Activated gamma-delta T cell treated with anti-CD3 and anti-CD28 coated beads, Interleukin-2, amount 50 U/mL, for 16 hours (primary cell): Measurements from ENCODE around the gene MRPS9.

Experiments used
- DNase-seq: peaks from one replicate; pipeline ENCODE4 v3.0.0-alpha.2; 2020; ENCODE audit warnings: low read depth

MRPS9 gene

DNA sequence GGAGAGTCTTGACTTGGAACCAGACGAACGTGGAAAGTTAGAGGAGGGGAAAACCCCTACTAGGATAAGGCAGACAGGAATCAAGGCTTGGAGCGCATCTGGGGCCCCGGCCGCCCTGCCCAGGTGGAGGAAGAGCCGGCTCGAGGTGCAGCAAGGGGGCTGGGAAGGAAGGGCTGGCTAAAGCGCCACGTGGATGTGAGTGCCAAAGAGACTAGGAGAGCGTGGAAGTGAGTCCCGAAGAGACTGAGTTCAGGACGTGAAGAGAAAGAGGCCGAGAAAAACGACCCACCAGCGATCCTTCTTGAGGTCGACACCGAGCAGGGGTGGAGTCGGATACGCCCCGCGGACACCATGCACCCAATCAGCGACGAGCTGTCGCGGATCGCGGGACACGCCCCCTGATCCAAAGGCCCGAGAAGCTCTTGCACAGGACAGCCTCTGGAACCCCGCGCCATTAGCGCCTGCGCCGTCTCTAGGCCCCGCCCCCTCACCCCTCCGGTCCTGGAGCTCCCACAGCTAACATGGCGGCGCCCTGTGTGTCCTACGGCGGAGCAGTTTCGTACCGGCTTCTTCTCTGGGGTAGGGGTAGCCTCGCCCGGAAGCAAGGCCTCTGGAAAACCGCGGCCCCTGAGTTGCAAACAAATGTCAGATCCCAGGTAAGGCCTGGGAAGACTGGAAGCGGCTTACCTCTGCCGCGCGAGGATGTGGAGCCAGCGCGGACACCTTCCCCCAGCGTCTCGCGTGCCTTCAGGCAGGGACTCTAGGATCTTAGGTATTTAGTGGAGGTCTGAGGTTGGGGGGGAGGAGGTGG lies at the start of gene MRPS9:
MRPS9 (plus strand) TSS at position 498 of the 811 bp plus-strand sequence; CDS start at position 522, 24 bp downstream.
- peak; percentile 97 for DNase-seq

- no peak for DNase-seq
Observed at GRCh38 chr2:105005181-105005951, 32.5 kb upstream of the MRPS9 start.

- DNase-seq, result no peak
Observed at GRCh38 chr2:105007367-105007766, 30.5 kb upstream of the MRPS9 start.

DNA sequence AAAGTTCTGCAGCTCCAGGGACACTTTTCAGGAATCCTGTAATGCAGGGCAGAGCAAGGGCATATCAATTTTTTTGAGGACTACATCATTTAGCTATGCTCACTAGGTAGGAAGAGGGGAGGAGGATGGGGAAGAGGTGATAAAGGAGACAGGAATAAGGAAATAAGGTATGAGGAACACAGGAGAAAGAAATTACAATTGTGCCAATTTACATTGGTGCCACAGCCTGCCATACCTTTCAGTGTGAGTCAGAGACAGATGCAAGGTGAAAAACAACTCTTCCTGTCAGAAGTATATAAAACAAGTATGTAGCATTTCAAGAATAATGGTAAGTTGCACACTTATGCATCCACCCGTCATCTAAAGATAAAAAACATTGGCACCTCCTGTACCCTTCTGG lies 5.4 kb upstream of the MRPS9 start:
- no peak for DNase-seq

GRCh38 chr2:105034170-105034569 lies 3.7 kb upstream of the MRPS9 start:
- DNase-seq, result no peak

DNA sequence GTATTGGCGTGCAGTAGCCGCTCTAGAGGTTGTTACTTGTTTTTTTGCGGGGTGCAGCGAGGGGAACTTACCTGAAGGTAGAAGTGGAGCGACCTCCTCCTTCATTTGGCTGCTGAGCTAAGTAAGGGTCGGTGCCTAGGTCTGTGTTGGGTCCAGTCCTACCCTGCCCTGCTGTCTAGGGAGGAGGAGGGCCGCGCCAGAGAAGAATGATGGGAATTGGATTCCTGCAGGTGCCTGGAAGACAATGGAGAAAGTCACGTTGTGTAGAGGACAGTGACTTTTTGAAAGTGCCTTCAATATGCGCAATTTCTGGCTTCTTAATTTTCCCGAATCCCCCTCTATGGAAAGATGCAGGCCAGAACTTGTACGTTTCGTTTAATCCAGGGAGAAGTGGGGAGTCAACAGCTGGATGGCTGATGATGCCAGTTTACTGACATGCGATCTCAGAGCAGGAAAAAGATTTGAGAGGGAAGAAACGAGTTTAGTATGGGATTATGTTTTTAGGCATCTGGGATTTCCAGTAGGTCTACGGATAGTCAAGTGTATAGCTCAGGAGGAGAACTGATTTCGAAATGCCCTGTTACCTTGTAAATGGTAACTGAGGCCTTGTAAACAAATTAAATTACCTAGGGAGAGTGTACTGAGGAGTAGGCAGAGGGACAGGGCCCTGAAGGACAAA lies 653 bp downstream of the MRPS9 start:
- no peak for DNase-seq

DNA sequence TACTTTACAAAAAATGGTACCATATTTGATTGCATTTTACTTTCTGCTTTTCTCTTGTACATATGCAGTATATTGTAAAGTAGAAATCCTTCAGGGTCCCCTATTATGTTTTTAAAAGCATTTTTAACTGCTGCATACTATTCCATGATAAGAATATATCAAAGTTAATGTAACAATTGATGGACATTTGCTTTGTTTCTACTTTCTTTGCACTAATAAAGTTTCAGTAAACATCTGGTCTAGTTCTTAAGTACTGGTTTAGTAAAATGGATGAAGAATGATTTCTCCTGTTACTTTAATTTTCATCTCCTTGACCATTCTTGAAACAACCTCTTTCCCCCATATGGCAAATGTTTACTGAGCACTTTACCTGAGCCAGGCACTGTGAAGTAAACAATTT lies 1.7 kb downstream of the MRPS9 start:
- DNase-seq, result no peak

DNA sequence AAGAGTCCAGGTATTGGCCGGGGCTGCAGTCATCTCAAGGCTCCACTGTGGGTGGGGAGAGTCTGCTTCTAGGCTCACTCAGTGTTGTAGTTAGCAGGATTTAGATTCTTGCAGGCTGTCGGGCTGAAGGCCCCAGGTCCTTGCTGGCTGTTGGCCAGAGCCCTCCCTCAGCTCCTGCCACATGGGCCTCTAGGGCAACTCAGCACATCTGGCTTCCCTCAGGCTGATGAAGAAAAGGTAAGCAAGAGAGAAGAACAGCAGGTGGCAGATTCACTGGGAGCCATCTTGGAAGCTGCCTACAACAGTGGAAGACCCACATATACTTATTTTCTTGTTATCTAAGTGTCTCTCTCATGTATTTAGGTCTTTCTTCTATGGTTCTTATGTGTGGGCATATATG lies 4.3 kb downstream of the MRPS9 start:
- DNase-seq, result no peak

- no peak for DNase-seq
Observed at GRCh38 chr2:105052773-105053172, 14.9 kb downstream of the MRPS9 start.

- no peak for DNase-seq
Observed at GRCh38 chr2:105055613-105056012, 17.7 kb downstream of the MRPS9 start.

- DNase-seq, result no peak
Observed at GRCh38 chr2:105056245-105056644, 18.4 kb downstream of the MRPS9 start.

GRCh38 chr2:105057005-105057404 lies 19.1 kb downstream of the MRPS9 start:
- DNase-seq, result no peak

GRCh38 chr2:105061560-105061959 lies 23.7 kb downstream of the MRPS9 start:
- DNase-seq, result no peak

- no peak for DNase-seq
Observed at GRCh38 chr2:105062158-105062557, 24.3 kb downstream of the MRPS9 start.

DNA sequence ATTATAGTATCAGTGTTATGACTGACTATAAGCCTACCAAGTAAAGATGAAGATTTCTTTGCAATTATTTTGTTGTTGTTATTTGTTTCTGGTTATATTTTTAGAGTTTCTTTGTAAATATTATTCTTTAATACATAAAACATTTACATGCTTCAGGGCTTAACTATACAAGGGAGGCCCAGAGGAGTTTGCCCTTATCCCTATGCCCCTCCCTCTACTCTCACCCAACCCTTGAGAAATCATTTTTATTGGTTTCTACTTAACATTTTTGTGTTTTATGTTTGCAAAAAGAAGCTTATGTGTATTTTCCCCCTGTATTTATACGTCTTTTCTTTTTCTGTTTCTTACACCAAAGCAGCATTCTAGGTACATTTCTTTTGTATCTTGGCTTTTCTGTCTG lies 30.5 kb downstream of the MRPS9 start:
- DNase-seq, result no peak

DNA sequence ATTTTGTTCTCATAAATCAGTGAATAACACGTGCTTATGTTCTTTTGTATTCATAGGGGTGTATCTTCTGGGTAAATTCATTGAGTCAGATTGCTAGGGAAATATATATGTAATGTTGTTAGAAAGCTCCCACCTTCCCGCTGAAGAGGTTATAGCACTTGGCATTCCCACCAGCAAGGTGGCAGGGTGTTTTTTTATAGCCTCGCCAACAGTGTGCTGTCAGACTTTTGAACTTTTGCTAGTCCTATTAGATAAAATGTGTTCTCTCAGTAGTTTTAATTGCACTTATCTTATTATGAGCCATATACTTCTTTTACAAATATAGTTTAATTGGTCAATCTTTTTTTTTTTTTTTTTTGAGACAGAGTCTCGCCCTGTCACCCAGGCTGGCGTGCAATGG lies 31.0 kb downstream of the MRPS9 start:
- no peak for DNase-seq

DNA sequence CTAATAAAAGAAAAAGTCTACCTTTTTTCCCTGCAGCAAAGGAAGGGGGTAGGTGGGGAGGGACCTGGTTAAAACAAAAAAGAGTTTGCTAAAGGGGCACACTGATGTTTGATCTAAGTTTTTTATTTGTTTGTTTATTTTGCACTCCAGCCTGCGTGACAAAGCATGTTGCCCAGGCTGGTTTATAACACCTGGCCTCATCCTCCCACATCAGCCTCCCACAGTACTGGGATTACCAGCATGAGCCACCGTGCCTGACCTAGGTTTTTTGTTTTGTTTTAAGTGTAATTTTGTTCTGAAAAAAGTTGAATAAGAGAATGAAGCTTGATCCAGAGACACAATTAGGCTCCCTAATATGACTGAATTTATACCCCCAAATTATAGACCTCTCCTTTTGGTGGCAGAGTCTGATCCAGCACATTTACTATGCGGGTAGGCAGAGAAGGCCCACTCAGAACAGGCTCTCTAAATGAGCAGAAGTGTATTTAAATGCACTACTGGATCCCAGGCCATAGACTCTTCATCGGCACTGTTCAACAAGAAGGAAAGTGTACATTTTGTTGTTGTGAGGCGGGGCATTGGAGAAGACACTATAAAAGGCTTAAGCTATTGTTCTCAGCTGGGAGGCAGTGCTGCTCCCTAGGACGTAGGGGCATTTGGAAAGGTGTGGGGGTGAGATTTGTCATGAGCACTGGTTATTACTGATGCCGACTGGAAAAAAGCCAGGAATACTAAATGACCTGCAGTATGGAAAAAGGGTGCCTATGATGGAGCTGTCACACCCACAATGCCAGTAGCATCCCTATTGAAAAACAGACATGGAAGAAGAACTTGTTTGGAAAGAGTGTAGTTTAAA lies 32.4 kb downstream of the MRPS9 start:
- no peak for DNase-seq

- DNase-seq, result no peak
Observed at GRCh38 chr2:105071379-105071778, 33.5 kb downstream of the MRPS9 start.

GRCh38 chr2:105072039-105072438 lies 34.2 kb downstream of the MRPS9 start:
- no peak for DNase-seq

GRCh38 chr2:105073591-105073990 lies 35.7 kb downstream of the MRPS9 start:
- DNase-seq, result no peak

- no peak for DNase-seq
Observed at GRCh38 chr2:105076121-105076520, 38.3 kb downstream of the MRPS9 start.
